Fibroblast of skin of right biceps (primary cell): ENCODE measurements around the gene GLB1L2.

Experiments used
- DNase-seq: peaks from one replicate; pipeline ENCODE4 v3.0.0-alpha.2; 2013

GLB1L2 gene

DNA sequence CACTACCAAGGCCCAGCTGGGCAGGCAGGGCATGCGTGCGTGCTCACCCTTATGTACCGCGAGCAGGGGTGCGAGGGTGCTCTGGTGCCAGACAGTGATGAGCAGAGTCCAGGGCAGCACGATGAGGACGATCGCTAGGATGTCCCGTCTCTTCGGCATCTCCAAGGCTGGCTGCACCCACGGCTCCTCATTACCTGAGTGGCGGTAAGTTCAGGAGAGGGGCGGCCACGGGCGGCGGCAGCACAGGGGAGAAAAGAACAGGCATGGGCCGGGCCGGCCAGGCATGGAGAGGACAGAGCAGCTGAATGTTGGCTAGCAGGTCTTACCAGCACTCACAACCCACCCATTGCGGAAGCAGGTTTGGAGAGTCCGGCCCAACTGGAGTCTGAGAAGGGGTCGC, 55.7 kb downstream of the GLB1L2 start:
- DNase-seq = no peak

DNA sequence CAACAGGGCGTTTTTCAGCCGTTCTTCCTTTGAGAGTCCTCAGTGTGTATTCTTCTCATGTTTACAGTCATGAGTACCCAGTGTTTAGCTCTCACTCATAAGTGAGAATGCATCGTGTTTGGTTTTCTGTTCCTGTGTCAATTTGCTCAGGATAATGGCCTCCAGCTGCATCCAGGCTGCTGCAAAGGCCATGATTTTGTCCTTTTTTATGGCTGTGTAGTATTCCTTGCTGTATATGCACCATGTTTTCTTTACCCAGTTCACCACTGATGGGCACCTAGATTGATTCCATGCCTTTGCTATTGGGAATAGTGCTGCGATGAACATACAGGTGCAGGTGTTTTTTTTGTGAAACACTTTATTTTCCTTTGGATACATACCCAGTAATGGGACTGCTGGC, 56.8 kb downstream of the GLB1L2 start:
- no peak for DNase-seq

DNA sequence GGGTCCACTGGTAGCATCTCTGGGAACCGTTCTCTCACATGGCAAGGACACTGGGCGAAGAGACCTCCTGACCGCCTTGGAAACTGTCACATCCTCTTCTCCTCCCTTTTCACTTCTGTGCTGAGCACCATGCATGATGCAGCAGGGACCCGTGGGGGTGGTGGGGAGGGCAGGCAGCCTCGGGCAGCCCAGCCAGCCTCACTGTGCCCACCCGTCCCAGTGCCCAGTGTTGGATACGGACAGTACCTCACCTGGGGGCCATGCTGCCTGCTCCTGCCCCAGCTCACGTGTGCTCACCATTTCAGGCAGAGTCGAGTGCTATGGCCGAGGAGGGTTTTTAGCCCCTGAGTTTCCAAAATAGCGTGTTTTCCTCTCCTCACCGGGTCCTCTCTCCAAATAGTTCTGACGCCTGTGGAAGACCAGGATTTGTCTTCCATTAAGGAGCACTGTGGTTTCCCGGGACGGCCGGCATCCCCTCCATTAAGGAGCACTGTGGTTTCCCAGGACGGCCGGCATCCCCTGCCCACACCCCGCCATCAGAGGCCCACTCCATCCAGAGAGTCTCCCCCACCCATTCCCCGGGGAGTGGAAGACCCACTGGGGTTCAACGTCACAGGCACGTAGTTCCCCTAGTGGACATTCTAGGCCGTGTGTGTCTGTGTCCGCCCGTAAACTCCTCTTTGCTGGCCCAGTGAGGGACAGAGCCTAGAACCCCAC, 57.8 kb downstream of the GLB1L2 start:
- DNase-seq = no peak

DNA sequence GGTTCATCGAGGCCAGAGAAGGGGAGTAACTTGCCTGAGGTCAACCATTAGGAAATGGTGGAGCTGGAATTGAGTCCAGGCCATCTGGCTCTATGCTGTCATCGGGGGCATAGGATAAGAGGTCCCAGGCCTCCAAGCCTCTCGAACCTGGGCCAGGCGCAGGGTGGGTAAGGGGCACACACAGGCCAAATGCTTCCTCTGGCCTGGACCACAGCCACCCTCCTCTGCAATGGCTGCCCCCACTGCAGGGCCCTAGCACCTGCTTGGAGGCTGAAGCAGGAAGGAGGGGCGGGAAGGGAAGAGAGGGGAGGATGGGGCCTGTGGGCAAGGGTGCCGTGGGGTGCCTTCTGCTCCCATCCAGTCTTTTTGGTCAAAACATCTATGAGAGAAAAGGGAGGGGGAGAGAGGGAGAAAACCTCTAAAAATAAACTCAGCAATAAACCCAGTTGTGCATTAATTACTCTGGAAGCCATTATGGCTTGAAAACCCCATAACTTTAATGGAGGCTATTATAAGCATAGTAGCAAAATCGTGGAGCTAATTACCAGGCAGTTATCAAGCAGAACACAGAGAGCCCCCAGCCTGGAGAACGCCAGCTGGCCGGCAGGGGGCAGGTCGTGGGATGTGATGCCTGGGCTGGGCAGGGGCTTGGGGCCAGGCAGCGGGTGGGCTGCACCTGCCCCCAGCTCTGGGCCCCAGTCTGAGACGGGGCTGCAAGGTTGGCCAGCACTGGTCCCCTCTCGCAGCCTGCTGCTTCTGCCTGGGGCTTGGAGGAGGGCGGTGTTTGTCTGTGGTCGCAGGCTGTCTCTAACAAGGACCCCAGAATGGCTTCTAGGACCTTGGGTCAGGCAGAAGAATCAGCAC, 59.1 kb downstream of the GLB1L2 start:
- no peak for DNase-seq

DNA sequence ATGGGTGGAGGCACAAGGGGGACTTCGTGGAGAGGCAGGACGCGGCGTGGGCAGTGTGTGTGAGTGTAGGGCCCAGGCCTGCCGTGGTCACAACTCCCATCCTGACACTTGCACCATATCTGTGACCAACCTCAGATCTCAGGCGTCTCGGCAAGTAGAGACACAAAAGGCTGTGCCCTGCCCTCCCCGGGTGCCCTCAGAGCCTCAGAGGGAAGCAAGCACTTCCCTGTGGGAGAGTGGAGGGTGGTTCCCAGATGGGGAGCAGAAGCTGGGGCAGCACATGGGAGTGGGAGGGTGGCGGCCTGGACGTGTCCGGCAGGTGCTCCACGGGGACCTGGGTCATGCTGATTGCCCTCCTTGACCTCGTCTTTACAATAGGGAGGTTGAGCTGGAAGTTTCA, 59.9 kb downstream of the GLB1L2 start:
- no peak for DNase-seq

DNA sequence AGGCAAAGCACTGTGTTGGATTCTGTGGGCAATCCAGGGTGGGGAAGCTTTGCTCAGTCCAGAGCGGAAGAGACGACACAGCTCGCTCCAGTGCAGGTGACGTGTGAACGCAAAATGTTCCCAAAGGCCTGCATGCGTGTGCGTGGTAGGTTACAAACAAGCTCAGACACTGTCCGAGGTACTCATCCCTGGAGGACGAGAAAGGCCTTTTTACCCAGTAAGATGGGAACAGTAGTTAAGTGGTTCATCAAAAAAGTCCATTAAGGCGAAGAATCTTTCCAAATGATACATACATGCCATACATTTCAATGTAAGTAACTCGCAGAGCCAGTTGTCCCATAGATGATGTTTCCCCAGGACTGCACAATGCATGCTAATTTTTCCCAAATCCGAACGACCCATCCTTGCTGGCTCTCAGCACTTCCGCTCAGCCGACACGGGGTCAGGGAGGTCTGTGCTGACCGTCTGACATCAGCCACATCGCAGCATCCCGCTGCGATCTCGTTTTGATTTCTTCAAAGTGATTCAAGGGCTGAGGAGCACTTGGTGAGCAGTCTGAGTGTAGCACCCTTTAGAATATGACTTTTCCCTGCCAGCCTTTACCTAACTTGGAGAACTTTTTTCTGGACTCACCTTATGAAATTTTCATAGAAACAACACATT, 61.3 kb downstream of the GLB1L2 start:
- DNase-seq = no peak

DNA sequence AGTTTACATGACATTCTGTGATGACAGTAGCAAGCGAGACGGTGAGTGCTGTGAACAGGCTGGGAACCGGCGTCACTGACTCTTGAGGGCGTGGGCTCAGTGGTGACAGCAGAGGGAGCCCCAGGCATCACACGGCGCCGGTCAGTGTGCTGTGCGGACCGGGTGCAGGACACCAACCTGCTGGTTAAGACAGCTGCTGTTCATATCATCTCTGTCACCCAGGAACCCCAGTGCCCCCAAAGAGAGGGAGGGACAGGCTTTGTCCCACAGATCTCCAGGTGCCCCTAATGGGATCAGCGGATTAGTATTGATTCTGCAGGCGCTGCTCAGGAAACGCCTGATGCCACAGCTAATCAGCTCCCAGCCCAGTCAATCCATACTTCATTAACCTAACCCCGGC, 61.9 kb downstream of the GLB1L2 start:
- no peak for DNase-seq

DNA sequence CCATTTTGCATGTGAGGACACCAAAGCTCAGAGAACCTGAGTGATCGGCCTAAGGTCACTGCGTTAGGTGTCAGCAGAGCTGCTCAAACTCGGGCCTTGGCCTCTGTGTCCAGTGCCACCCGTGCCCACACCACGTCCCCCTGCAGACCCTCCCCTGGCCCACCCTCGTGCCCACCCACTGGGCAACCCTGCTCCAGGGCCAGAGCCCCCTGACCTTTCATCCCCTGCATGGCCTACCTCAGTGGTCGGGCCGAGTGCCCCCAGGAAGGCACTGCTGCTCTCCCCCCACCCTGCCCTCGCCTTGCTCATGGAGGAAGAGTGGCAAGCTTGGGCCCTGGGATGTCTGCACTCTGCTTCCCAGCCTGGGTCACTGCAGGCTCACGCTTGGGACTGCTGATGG, 62.5 kb downstream of the GLB1L2 start:
- DNase-seq = no peak

DNA sequence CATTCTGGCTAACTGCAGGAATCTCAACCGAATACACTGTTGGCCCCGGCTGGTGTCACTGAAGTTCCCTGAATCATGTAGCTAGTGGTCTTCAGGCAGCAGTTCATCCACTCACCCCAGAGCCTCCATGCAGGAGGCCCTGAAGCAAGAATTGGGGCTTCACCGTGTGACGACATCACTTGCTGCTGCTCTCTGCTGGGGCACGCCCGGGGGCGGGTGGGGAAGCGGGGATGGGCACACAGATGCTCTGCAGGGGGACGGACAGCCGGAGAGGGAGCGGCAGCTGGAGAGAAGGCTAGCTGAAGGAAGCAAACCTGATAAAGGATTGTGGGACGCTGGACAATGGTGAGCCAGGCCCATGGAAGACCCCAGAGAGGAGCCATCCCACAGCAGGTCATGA, 63.2 kb downstream of the GLB1L2 start:
- no peak for DNase-seq

DNA sequence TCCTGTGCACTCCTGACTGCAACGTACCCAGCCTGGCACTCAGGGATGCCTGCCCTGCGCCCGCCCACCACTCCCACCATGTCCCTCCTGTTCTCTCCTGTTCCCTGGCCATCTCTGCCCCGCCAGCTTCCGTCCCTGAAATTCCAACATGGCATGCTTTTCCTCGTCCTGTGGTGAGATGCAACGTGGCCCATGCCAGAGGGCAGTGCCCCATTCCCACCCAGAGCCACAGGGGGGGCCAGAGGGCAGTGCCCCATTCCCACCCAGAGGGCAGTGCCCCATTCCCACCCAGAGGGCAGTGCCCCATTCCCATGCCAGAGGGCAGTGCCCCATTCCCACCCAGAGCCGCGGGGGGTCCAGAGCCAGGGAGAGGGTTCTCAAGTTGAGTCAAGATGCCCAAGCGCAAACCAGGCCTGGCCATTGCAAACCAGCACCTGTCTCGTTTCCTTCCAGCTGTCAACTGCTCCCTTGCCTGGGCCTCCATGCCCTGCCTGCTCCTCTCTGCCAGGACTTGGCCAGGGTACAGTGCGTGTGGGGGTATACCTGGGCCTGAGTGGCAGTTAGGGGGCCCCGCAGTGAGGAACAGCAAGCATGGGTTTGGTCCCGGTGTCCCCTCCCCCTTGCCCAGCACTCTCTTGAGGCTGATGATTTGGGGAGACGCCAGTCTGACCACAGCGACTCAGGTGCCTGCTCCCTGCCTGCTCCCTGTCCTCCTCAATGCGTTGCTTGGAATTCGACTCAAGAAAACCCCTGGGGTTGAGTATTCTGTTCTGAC, 65.7 kb downstream of the GLB1L2 start:
- DNase-seq = no peak

DNA sequence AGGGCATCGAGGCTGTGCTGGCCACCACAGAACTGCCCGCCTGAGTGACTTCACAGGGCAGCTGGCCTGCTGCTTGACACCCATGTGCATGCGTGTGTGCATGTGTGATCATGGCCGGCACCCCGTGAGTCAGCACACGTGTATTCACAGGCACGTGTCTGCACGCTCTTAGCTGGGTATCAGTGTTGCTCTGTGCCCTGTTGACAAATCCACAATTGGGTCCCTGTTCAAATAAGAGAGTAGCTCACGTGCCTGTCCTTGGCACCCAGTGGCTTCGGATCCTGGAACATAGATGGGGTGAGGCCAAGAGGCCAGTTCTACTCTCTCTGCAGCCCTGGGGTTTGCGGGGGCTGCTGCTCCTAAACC, 66.3 kb downstream of the GLB1L2 start:
- no peak for DNase-seq

DNA sequence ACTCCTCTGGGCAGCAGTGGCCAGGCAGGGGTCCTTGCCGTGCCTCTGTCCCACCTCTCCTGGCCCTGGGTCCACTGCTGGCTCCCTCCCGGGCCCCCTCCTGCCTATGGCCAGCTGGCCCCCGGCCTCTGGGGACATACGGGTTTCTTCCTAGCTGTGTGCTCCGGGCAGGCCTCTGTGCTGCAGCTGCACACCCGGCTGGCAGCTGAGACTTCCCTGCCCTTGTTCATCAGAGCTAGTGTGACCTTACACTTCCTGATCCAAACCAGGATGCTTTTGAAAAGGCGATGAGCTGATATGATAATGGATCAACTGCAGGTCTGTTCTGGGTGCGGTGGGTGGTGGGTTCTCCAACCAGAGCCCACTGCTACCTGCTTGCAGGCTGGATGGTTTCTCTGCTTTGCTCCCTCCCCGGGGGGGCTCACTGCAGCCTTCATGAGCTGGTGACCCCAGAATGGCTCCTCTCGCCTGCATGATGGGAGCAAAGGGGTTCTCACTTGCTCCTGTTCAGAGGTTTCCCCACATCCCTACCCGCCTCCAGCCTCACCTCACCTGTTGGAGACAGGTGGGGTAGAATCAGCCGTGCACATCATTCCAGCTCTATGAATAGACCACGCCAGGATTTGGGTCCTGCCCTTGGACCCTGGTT, 67.0 kb downstream of the GLB1L2 start:
- no peak for DNase-seq

DNA sequence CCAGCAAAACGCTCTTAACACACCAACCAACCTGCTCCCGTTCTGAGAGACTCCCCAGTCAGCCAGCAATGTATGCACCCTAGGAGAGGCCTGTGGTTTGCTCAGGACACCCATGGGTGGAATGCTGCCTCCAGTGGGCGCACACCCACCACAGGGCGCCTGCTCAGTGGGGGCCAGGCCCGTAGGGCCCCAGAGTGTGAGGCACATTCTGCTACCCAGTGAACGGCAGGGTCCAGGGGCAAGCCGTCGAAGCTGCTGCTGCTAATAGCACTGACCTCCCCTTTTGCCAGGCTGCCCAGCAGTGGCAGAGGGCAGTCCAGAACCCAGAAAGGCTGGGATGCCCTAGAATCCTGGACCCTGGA, 67.5 kb downstream of the GLB1L2 start:
- no peak for DNase-seq

DNA sequence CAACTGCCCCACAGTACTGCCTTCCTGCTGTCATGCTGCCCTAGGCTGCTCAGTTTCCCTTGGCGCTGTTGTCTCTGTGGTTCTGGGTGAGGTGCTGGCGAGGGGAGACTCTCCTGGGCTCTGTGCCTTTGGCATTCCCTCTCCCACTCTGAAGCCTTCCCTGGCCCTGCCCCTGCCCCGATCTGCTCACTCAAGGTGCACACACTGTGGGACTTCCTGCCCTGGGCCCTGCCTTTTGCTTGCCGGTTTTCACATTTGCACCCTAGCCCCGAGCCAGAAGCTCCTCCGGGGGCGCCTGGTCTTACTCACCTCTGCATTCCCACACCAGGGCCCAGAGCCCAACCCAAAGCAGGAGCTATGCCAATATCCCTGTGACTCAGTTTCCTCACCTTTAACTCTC, 68.2 kb downstream of the GLB1L2 start:
- no peak for DNase-seq

DNA sequence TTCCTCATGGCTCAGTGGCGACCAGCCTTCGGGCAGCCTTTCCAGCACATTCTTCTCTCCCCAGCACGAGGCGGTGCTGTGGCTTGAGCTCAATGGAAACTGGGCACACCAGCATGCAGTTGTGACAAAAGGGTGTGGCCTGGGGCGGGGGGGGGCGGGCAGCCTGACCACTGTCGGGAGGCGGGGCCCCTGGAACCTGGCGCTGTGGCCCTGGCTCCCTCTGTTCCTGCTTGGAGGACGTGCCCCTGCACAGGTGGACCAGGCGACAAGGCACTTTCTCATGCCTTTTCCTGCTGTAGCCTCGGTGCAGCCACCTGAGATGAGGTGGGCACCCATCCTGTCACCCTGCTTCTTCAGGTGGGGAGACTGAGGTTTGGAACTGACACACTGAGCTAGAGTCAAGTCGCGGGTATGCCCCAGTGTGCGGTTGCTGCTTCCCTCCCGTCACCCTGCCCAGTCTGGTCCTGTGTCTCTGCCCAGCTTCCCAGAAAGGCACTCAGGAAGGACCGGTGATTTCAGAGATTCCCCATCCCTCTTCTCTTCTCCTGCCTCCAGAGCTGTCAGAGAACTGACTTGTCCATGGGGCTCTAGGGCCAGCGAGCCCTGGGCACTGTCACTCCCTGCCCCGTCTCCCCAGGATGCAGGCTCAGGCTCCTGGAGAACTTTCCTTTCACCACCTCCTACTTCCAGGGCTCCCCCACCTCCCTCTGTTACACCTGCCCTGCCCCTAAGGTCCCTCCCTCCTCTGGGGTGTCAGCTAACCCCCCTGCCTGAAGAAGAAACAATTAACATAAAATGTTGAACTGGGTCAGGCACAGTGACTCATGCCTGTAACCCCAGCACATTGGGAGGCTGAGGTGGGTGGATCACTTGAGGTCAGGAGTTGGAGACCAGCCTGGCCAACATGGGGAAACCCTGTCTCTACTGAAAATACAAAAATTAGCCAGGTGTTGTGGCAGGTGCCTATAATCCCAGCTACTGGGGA, 70.3 kb downstream of the GLB1L2 start:
- DNase-seq = no peak

DNA sequence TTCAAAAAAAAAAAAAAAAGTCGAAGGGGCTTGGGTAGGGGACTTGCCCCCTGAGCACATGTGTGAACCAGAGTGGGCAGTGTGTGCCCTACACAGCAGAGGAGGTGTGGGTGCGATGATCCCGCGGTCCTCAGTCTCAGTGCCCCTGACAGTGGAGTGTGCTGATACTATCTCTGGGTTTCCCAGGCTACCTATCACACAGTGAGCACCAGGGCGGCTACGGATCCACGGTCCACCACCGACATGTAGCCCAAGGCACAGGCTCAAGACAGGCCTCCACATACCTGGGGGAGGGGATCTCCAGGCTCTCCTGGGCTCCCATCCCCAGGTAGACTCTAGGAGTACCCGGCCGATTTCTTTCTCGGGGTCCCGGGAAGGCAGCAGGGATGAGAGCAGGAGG, 71.1 kb downstream of the GLB1L2 start:
- DNase-seq = no peak

DNA sequence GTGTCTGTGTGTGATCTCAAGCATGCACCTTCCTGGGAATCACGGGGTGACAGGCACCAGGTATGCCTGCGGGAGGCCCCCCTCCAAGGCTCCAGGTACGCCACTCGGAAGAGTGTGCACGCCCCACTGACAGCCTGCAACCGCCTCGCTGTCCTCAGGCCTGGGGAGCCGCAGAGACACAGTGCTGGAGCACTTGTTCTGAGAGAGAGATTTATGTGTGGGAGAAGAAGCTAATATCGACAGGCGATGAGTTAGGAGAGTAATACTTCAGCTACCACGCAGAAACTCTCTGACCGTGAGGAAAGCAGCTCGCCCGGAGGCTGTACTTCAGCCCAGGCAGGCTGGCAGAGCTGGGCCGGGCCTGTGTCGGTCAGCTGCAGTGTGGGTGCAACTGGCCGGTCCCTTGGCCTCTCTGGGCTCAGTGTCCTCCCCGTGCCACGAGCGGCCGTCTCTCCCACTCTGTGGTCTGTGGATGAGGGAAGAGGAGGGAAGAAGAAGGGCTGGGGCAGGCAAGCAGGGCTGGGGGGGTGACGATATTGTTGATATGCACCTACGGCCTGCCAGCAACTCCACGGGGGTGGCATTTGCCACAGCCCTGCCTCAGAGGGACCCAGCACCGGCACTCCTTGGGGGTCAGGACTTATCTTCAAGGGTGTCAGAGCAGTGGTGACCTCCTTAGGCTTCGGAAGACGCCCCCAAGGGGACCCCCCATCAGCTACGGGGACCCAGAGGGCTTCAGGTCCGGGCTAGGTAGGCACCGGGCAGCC, 73.0 kb downstream of the GLB1L2 start:
- DNase-seq = no peak

DNA sequence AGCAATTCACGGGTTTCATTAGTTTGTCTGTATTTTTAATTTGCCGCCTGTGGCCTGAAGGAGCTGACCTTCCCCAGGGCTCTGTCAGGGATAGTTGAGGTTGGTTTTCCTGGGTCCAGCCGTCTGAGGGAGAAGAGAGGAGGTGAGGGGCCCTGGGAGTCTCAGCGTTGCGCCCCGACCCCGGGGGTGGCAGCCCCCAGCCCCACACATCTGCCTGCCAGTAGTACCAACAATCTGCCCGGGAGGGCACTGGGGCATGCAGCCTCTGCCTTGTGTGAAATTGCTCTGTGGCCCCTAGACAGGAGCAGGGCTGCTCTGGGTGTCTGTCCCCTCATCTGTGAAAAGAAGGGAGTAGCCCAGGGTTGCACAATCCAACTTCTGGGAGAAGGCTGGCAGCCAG, 73.6 kb downstream of the GLB1L2 start:
- DNase-seq = no peak

DNA sequence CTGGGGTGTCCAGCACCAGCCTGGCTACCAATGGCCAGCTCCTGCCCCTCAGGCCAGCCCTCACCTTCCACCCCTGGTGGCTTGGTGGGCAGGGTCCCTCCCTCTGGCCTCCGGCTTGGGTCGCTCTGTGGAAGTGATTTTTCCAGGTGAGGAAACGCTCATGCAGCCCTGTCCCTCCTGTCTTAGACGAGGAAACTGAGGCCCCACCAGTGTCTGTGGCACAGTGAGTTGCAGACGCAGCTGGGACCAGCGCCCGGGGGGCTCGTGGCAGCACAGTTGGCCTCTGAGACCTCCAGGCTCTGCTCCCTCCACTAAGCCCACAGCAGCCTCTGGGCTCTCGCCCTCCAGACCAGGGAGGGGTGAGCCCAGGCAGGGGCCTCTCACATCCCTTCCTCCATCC, 74.1 kb downstream of the GLB1L2 start:
- no peak for DNase-seq

DNA sequence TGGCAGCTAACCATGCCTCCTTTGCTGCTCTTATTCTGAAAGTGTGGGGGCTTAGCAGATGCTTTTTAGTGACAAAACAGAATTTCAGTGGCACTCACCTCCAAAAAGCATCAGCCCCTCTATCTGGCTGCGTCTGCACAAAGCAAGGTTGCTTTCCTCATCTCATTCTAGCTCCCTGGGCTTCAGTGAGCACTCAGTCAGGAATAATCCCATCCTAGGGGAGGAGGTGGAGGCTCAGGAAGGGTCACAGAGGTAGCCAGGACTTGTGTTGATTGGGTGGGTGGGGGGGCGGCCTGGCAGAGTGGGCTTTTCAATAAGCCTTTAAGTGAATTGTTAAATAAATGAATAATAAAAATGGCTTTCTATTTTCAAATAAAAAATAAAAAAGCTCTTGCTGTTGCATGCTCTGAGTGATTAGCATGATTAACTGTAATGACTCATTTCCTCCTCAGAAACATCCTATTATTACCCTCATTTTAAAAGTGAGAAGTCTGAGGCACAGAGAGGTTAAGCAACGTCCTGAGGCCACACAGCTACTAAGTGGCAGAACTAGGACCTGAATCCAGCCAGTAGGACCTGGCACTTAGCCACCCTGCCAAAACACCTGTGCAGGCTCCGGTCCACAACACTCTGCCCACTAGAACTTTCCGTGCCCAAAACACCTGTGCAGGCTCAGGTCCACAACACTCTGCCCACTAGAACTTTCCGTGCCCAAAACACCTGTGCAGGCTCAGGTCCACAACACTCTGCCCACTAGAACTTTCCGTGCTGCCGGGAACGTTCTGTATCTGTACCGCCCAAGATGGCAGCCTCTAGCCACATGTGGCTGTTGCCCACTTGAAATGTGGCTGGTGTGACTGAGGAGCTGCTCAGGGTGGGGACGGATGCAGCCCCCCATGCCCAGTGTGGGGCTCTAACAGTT, 74.7 kb downstream of the GLB1L2 start:
- no peak for DNase-seq
